GM20000 (cell line): ENCODE data around the gene EYA2.

ENCODE experiments used
- DNase-seq: peaks from one replicate; pipeline ENCODE4 v3.0.0; 2012; ENCODE audit warnings: low spot score
- TF ChIP-seq, protein P1 (sequence below): IDR thresholded peaks from 2 replicates; pipeline ENCODE4 v1.5.1; 2012; ENCODE audit warnings: mild to moderate bottlenecking, control low read depth; ENCODE audit errors: extremely low read depth, missing control alignments

The EYA2 gene

DNA sequence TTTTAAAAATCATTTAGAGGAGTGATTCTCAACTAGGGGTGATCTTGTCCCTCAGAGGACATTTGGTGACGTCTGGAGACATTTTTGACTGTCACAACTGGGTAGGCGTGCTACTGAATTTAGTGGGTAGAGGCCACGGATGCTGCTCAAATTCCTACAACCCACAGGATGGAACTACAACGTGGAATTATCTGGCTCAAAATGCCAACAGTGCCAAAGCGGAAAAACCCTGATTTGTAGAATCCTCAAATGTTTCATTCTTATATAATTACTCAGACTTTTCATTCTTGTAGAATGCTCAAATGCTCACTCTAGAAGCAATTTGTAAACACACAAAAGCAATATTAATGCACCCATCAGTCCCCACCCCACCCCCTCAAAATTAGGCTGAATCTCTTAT, 232.1 kb downstream of the EYA2 start:
- TF ChIP-seq, protein P1, sequence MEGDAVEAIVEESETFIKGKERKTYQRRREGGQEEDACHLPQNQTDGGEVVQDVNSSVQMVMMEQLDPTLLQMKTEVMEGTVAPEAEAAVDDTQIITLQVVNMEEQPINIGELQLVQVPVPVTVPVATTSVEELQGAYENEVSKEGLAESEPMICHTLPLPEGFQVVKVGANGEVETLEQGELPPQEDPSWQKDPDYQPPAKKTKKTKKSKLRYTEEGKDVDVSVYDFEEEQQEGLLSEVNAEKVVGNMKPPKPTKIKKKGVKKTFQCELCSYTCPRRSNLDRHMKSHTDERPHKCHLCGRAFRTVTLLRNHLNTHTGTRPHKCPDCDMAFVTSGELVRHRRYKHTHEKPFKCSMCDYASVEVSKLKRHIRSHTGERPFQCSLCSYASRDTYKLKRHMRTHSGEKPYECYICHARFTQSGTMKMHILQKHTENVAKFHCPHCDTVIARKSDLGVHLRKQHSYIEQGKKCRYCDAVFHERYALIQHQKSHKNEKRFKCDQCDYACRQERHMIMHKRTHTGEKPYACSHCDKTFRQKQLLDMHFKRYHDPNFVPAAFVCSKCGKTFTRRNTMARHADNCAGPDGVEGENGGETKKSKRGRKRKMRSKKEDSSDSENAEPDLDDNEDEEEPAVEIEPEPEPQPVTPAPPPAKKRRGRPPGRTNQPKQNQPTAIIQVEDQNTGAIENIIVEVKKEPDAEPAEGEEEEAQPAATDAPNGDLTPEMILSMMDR = no peak
- DNase-seq = no peak

DNA sequence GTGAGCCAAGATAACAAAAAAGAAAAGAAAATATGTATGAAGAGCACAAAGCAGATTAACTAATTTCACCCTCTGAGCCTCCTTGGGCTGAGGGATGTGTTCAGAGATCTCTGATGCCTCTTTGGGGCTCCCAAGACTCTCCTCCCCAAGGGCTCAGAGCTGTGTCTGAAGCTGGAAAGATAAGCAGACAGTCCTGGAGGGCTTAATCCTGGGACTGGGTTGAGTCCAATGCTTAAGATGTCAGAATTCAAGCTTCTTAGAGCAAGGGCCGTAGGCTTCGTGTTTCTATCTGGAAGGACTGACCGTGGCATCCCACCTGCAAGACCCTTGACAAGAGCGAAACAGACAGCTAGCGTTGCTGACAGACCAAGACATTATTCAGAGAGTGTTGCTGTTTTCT, 232.9 kb downstream of the EYA2 start:
- TF ChIP-seq, protein P1 = no peak
- DNase-seq = no peak

DNA sequence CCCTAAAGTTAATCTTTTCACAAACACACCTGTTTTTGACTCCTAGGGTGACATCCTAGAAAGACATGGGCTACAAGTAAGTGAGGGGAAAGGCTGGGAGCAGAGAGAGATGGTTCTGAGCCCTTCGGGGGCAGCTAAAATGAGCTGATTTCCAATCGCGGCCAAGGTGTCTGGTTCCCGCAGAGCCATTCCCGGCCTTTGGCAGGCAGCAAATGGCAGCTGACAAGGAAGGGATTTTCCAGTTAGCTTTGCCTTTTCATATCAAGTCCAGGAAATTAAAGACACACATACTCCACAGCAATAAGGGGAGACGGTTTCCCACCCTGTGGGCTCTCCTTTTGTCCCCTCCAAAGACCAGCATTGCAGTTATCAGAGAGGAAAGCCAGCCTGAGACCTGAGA, 233.4 kb downstream of the EYA2 start:
- TF ChIP-seq, protein P1 = no peak
- no peak for DNase-seq

DNA sequence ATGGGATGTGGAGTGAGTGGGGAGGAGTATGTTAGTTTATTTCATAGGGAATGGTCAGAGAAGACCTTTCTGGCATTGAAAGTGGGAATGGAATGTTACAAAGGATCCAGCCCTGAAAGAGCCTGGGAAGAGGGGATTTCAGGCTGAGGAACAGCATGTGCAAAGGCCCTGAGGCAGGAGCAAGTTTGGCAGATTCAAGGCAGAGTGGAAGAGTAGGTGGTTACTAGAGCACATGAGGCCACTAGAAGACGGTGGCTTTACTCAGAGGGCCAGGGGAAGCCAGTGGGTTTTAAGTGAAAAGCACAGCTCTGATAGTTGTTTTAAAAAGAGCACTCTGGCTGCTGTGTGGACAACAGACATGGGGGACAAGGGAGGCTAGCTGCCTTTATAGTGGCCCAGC, 234.7 kb downstream of the EYA2 start:
- TF ChIP-seq, protein P1 = no peak
- DNase-seq = no peak

DNA sequence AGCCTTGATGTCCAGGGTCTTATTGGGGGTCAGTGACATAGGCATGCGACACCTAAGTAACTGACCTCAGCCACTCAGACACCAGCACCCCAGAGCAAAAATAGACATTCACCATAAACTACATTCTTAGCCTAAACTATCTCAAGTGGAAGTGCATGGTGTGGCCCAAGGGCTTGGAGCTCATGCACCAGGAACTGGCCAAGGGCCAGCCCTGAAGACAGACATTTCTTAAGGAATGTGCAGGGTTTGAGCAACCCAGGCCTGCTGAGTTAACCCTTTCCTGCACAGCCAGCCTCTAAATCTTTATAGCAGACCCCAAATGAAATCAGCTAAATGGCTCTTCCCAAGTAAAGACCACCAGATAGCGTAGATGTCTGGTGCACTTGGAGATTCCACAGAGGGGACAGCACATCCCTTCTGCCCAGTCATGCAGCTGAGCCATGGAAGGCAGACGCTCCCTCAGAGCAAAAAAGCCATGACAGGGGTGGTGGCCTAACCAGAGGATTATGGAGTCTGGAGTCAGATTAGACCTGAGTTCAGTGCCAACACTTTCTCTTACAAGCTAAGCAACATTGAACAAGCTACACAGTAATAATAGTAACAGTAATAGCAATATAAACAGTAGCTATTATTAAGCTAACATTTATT, 239.3 kb downstream of the EYA2 start:
- TF ChIP-seq, protein P1 = no peak
- DNase-seq = no peak

DNA sequence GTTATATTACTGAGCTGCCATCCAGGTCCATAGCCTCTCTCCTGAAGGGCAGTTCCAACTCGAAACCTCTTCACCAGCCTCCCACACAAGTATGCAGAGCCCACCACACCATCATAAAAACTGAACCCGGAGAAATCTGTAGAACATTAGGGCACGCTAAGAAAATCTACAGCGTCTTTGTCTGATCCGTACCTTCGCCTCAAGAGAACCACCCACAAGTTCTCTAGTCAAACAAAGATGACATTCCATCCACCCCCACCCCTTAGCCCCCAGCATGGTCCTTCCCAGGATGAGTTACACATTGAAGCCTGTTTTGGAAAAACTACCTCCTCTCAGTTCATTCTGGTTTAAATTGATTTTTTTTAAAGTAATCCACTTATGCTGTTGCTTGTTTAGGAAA, 242.1 kb downstream of the EYA2 start:
- TF ChIP-seq, protein P1 = no peak

DNA sequence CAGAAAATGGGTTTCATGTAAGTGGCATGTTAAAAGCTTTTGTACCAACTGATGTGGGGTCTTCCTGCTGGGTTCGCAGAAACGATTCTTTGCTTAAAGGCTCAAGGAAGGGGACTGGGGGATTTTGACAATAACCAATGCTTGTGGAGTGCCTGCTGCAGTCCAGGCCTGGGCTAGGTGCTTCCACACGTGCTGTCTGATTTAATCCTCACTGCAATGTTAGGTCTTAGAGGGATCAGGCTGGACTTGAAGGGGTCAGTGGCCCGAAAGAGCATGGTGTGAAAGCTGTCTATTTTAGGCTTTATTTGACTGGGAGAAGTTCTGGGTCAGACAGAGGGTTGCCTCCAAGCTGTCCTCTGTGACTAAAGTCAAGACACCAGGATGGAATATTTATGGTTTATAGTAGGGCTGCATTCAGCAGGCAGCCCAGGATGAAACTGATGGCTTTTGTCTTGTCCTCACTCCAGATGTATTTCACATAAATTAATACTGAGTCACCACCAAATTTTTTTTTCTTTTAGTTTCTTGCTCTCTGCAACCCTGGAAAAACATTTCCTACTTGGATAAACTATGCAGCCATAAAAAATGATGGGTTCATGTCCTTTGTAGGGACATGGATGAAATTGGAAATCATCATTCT, 242.7 kb downstream of the EYA2 start:
- DNase-seq = no peak

More for the DNA sequence above, 242.1 kb downstream of the EYA2 start:
- no peak for DNase-seq

More for the DNA sequence above, 242.7 kb downstream of the EYA2 start:
- TF ChIP-seq, protein P1 = no peak
